Measurements from ENCODE around the gene SHMT2. TPM values are rescaled to one million over a fixed set of nuclear protein-coding genes. Genes with fewer than 3 reads are reported as not detected.

The SHMT2 gene
- polyA plus RNA-seq (2012; ENCODE audit: insufficient read length, low read depth): 1,038 TPM

- TF ChIP-seq, protein P1, sequence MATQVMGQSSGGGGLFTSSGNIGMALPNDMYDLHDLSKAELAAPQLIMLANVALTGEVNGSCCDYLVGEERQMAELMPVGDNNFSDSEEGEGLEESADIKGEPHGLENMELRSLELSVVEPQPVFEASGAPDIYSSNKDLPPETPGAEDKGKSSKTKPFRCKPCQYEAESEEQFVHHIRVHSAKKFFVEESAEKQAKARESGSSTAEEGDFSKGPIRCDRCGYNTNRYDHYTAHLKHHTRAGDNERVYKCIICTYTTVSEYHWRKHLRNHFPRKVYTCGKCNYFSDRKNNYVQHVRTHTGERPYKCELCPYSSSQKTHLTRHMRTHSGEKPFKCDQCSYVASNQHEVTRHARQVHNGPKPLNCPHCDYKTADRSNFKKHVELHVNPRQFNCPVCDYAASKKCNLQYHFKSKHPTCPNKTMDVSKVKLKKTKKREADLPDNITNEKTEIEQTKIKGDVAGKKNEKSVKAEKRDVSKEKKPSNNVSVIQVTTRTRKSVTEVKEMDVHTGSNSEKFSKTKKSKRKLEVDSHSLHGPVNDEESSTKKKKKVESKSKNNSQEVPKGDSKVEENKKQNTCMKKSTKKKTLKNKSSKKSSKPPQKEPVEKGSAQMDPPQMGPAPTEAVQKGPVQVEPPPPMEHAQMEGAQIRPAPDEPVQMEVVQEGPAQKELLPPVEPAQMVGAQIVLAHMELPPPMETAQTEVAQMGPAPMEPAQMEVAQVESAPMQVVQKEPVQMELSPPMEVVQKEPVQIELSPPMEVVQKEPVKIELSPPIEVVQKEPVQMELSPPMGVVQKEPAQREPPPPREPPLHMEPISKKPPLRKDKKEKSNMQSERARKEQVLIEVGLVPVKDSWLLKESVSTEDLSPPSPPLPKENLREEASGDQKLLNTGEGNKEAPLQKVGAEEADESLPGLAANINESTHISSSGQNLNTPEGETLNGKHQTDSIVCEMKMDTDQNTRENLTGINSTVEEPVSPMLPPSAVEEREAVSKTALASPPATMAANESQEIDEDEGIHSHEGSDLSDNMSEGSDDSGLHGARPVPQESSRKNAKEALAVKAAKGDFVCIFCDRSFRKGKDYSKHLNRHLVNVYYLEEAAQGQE (IDR thresholded peaks at IDR 0.05; ENCODE audit: insufficient read depth in 1 of 2, low read depth in 2 of 2, low read length in 2 of 2): no peak
- TF ChIP-seq FOXP2 (optimal IDR thresholded peaks at IDR 0.05; ENCODE audit: borderline replicate concordance, extremely low read depth, extremely low read length, insufficient read depth): no peak
- TF ChIP-seq POLR2AphosphoS5 (IDR thresholded peaks at IDR 0.05; ENCODE audit: low read depth, low read length): peak; percentile 85
- 0 out of 2 replicates have a peak, but pooled peaks have one; percentile 1 for TF ChIP-seq SIN3A (IDR thresholded peaks at IDR 0.05; ENCODE audit: borderline replicate concordance, insufficient read depth, low read length)
- TF ChIP-seq TAF1 (IDR thresholded peaks at IDR 0.05; ENCODE audit: borderline replicate concordance, insufficient read depth, low read length): peak; percentile 69; the same call in 1 of the 2 replicates
Measured at GRCh38 chr12:57229634-57230380, at the start of gene SHMT2. Gene SHMT2 (plus strand): TSS chr12:57229711. CDS start chr12:57229779, 68 bp downstream.

DNA sequence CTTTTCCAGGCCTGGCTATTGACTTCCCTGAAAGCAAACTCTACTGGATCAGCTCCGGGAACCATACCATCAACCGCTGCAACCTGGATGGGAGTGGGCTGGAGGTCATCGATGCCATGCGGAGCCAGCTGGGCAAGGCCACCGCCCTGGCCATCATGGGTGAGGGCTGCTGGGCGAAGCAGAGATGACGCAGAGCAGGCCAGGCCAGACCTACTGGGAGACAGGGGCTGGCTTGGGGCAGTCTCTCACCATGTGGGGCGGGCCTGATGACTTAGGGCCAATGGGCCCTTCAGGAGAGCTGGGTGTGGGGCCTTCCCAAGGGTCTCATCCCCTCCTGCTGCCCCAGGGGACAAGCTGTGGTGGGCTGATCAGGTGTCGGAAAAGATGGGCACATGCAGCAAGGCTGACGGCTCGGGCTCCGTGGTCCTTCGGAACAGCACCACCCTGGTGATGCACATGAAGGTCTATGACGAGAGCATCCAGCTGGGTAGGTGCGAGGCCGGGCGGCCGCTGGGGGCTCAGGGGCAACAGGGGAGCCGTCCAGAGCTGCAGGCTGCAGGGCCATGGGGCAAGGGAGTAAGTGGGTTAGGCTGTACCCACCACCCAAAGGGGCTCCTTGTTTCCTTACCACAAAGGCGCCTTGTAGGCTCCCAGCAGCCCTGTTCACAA lies 49.1 kb upstream of the SHMT2 start:
- TF ChIP-seq POLR2AphosphoS5 (IDR thresholded peaks at IDR 0.05; ENCODE audit: low read depth, low read length) (no peak), SIN3A (IDR thresholded peaks at IDR 0.05; ENCODE audit: borderline replicate concordance, insufficient read depth, low read length) (no peak), TAF1 (IDR thresholded peaks at IDR 0.05; ENCODE audit: borderline replicate concordance, insufficient read depth, low read length) (no peak), FOXP2 (optimal IDR thresholded peaks at IDR 0.05; ENCODE audit: borderline replicate concordance, extremely low read depth, extremely low read length, insufficient read depth) (no peak)
- TF ChIP-seq, protein P1 (IDR thresholded peaks at IDR 0.05; ENCODE audit: insufficient read depth in 1 of 2, low read depth in 2 of 2, low read length in 2 of 2): no peak

DNA sequence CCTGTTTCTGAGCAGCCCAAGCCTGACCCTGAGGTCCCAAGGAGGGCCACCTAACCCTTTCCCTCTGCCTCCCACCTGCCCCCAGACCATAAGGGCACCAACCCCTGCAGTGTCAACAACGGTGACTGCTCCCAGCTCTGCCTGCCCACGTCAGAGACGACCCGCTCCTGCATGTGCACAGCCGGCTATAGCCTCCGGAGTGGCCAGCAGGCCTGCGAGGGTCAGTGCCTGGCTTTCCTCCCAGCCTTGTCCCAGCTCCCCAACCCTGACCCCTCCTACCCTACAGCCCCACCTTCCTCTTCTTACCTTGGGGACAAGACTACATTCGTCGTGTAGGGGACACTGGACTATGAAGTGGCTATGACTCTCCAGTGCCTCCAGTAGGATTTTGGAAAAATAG lies 48.4 kb upstream of the SHMT2 start:
- TF ChIP-seq TAF1 (IDR thresholded peaks at IDR 0.05; ENCODE audit: borderline replicate concordance, insufficient read depth, low read length) (no peak), SIN3A (IDR thresholded peaks at IDR 0.05; ENCODE audit: borderline replicate concordance, insufficient read depth, low read length) (no peak), FOXP2 (optimal IDR thresholded peaks at IDR 0.05; ENCODE audit: borderline replicate concordance, extremely low read depth, extremely low read length, insufficient read depth) (no peak), POLR2AphosphoS5 (IDR thresholded peaks at IDR 0.05; ENCODE audit: low read depth, low read length) (no peak)
- TF ChIP-seq, protein P1 (IDR thresholded peaks at IDR 0.05; ENCODE audit: insufficient read depth in 1 of 2, low read depth in 2 of 2, low read length in 2 of 2): no peak

- TF ChIP-seq FOXP2 (optimal IDR thresholded peaks at IDR 0.05; ENCODE audit: borderline replicate concordance, extremely low read depth, extremely low read length, insufficient read depth): no peak
- no peak for TF ChIP-seq SIN3A (IDR thresholded peaks at IDR 0.05; ENCODE audit: borderline replicate concordance, insufficient read depth, low read length)
- TF ChIP-seq, protein P1 (IDR thresholded peaks at IDR 0.05; ENCODE audit: insufficient read depth in 1 of 2, low read depth in 2 of 2, low read length in 2 of 2): no peak
- TF ChIP-seq TAF1 (IDR thresholded peaks at IDR 0.05; ENCODE audit: borderline replicate concordance, insufficient read depth, low read length): no peak
- no peak for TF ChIP-seq POLR2AphosphoS5 (IDR thresholded peaks at IDR 0.05; ENCODE audit: low read depth, low read length)
Measured at GRCh38 chr12:57181561-57182155, 47.9 kb upstream of the SHMT2 start.

Data from PFSK-1 (cell line).